Neural cell (in vitro differentiated cells): Measurements from ENCODE around the gene SEC14L1. TPM values are rescaled to one million over a fixed set of nuclear protein-coding genes. Genes with fewer than 3 reads are reported as not detected.

ENCODE experiments used
- H2AFZ ChIP-seq: fragments of 200-600, 300-800 bp; sonication (generic), shearing (Covaris generic); 2 replicates; pipeline ENCODE4 v1.6.0; 2014; ENCODE audit warnings: low read depth, mild to moderate bottlenecking, antibody characterized with exemption, low read length, moderate library complexity
- H3F3A ChIP-seq: fragments of 200-600 bp; shearing (Covaris generic); 2 replicates; pipeline ENCODE4 v1.6.1; 2016; ENCODE audit warnings: mild to moderate bottlenecking, moderate library complexity, mixed read lengths, antibody characterized with exemption, low read length; ENCODE audit not compliant: insufficient read depth, poor library complexity, severe bottlenecking
- H3K27ac ChIP-seq: fragments of 200-600, 300-800 bp; sonication (generic), shearing (Covaris generic); 2 replicates; pipeline ENCODE4 v1.5.1; 2014; ENCODE audit warnings: mild to moderate bottlenecking, low read length, moderate library complexity
- H3K27me3 ChIP-seq: fragments of 300-800, 200-600 bp; sonication (generic), shearing (Covaris generic); 2 replicates; pipeline ENCODE4 v1.6.0; 2014; ENCODE audit warnings: mild to moderate bottlenecking, low read depth, low read length, moderate library complexity; ENCODE audit not compliant: insufficient read depth
- H3K36me3 ChIP-seq: fragments of 300-800, 200-600 bp; sonication (generic), shearing (Covaris generic); 2 replicates; pipeline ENCODE4 v1.5.1; 2014; ENCODE audit warnings: mild to moderate bottlenecking, antibody characterized with exemption, low read length, moderate library complexity; ENCODE audit not compliant: insufficient read depth
- H3K4me2 ChIP-seq: fragments of 300-800, 200-600 bp; sonication (generic), shearing (Covaris generic); 2 replicates; pipeline ENCODE4 v1.6.0; 2014; ENCODE audit warnings: mild to moderate bottlenecking, low read length
- H3K4me3 ChIP-seq: fragments of 300-800, 200-600 bp; sonication (generic), shearing (Covaris generic); 2 replicates; pipeline ENCODE4 v1.5.1; 2014; ENCODE audit warnings: mild to moderate bottlenecking, low read length, moderate library complexity
- H3K79me2 ChIP-seq: fragments of 200-600 bp; shearing (Covaris generic); replicated peaks from 2 replicates; pipeline ENCODE4 v1.6.0; 2014; ENCODE audit warnings: mild to moderate bottlenecking, low read length, moderate library complexity; ENCODE audit not compliant: insufficient read depth
- H3K9ac ChIP-seq: fragments of 300-800, 200-600 bp; sonication (generic), shearing (Covaris generic); 2 replicates; pipeline ENCODE4 v1.6.1; 2016; ENCODE audit warnings: mild to moderate bottlenecking, low read length, mixed read lengths
- H3K9me2 ChIP-seq: fragments of 200-600 bp; shearing (Covaris generic); 2 replicates; pipeline ENCODE4 v1.6.1; 2016; ENCODE audit warnings: mild to moderate bottlenecking, low read length, mixed read lengths; ENCODE audit not compliant: insufficient read depth
- H3K9me3 ChIP-seq: fragments of 200-600, 300-800 bp; sonication (generic), shearing (Covaris generic); 2 replicates; pipeline ENCODE4 v1.6.1; 2016; ENCODE audit warnings: mild to moderate bottlenecking, mixed run types, low read length, moderate library complexity, mixed read lengths
- H4K20me1 ChIP-seq: fragments of 200-600 bp; shearing (Covaris generic); 2 replicates; pipeline ENCODE4 v1.6.1; 2016; ENCODE audit warnings: mild to moderate bottlenecking, mixed run types; ENCODE audit not compliant: insufficient read depth
- EP300 ChIP-seq: fragments of 450-650 bp; conservative IDR thresholded peaks from 2 replicates; pipeline ENCODE4 v1.6.1; 2014; ENCODE audit warnings: antibody characterized with exemption, mild to moderate bottlenecking, moderate library complexity; ENCODE audit not compliant: poor library complexity, severe bottlenecking
- EZH2 ChIP-seq: fragments of 200-600, 300-800 bp; shearing (Covaris generic), sonication (generic); IDR thresholded peaks from 2 replicates; pipeline ENCODE4 v1.6.1; 2014; ENCODE audit warnings: antibody characterized with exemption, low read length, borderline replicate concordance, mild to moderate bottlenecking; ENCODE audit not compliant: insufficient read depth, poor library complexity, severe bottlenecking
- MXI1 ChIP-seq: fragments of 450-650 bp; conservative IDR thresholded peaks from 2 replicates; pipeline ENCODE4 v1.6.1; 2014; ENCODE audit warnings: antibody characterized with exemption, mild to moderate bottlenecking; ENCODE audit not compliant: poor library complexity, severe bottlenecking
- POLR2AphosphoS5 ChIP-seq: IDR thresholded peaks from 2 replicates; pipeline ENCODE4 v1.6.1; 2012
- RAD21 ChIP-seq: fragments of 450-650 bp; conservative IDR thresholded peaks from 2 replicates; pipeline ENCODE4 v1.6.1; 2014; ENCODE audit warnings: antibody characterized with exemption, mild to moderate bottlenecking, moderate library complexity
- SMC3 ChIP-seq: fragments of 450-650 bp; conservative IDR thresholded peaks from 2 replicates; pipeline ENCODE4 v1.6.1; 2014; ENCODE audit warnings: antibody characterized with exemption, mild to moderate bottlenecking, moderate library complexity; ENCODE audit not compliant: poor library complexity
- TAF1 ChIP-seq: IDR thresholded peaks from 2 replicates; pipeline ENCODE4 v1.6.1; 2012; ENCODE audit warnings: low read depth
- polyA plus RNA-seq: library from polyadenylated mRNA; depleted of rRNA; stranded (reverse); fragments of >200 nt; gene quantifications from 2 replicates; pipeline ENCODE4 v1.2.3, GENCODE V29; 2014
- TF ChIP-seq, protein P1 (sequence below): IDR thresholded peaks from 2 replicates; pipeline ENCODE4 v1.6.1; 2012; ENCODE audit warnings: borderline replicate concordance
- TF ChIP-seq, protein P2 (sequence below): fragments of 450-650 bp; IDR thresholded peaks from 2 replicates; pipeline ENCODE4 v1.5.1; 2014; ENCODE audit warnings: antibody characterized with exemption, mild to moderate bottlenecking, moderate library complexity; ENCODE audit not compliant: poor library complexity, severe bottlenecking

The SEC14L1 gene
- polyA plus RNA-seq, 1 donor from 2014 or later = 40.4 TPM

DNA sequence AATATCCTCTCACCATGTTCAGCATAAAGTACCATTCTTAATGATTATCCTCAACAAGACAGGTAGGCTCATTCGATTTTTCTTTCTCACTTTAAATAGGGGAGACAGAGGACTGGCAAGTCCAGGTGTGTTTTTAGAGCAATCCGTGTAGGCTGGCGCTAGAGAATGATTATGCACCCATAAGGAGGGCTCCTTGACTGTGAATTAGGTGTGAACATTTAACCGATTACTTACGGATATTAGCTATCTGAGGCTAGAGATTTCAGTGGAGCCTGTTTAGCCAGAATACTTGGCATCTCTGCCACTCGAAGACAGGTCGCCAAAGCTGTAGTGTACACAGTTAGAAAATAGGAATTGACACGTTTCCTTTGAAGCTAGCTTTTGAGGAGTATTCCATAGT is 1.9 kb downstream of the SEC14L1 start:
- H3K27ac ChIP-seq = no peak overlapping the region
- H3F3A ChIP-seq = no peaks in the 10 kb centered on the region
- no peaks in the 10 kb centered on the region for H3K36me3 ChIP-seq
- H3K27me3 ChIP-seq = no peaks in the 10 kb centered on the region
- no peak overlapping the region for H2AFZ ChIP-seq
- no peaks in the 10 kb centered on the region for H3K9me2 ChIP-seq
- no peak overlapping the region for H3K4me2 ChIP-seq
- no peak for TF ChIP-seq SMC3
- TF ChIP-seq EZH2 = no peak
- TF ChIP-seq, protein P1, sequence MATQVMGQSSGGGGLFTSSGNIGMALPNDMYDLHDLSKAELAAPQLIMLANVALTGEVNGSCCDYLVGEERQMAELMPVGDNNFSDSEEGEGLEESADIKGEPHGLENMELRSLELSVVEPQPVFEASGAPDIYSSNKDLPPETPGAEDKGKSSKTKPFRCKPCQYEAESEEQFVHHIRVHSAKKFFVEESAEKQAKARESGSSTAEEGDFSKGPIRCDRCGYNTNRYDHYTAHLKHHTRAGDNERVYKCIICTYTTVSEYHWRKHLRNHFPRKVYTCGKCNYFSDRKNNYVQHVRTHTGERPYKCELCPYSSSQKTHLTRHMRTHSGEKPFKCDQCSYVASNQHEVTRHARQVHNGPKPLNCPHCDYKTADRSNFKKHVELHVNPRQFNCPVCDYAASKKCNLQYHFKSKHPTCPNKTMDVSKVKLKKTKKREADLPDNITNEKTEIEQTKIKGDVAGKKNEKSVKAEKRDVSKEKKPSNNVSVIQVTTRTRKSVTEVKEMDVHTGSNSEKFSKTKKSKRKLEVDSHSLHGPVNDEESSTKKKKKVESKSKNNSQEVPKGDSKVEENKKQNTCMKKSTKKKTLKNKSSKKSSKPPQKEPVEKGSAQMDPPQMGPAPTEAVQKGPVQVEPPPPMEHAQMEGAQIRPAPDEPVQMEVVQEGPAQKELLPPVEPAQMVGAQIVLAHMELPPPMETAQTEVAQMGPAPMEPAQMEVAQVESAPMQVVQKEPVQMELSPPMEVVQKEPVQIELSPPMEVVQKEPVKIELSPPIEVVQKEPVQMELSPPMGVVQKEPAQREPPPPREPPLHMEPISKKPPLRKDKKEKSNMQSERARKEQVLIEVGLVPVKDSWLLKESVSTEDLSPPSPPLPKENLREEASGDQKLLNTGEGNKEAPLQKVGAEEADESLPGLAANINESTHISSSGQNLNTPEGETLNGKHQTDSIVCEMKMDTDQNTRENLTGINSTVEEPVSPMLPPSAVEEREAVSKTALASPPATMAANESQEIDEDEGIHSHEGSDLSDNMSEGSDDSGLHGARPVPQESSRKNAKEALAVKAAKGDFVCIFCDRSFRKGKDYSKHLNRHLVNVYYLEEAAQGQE = no peak
- no peak for TF ChIP-seq POLR2AphosphoS5
- TF ChIP-seq RAD21 = no peak
- no peak for TF ChIP-seq EP300
- no peak for TF ChIP-seq TAF1
- TF ChIP-seq MXI1 = no peak
- TF ChIP-seq, protein P2, sequence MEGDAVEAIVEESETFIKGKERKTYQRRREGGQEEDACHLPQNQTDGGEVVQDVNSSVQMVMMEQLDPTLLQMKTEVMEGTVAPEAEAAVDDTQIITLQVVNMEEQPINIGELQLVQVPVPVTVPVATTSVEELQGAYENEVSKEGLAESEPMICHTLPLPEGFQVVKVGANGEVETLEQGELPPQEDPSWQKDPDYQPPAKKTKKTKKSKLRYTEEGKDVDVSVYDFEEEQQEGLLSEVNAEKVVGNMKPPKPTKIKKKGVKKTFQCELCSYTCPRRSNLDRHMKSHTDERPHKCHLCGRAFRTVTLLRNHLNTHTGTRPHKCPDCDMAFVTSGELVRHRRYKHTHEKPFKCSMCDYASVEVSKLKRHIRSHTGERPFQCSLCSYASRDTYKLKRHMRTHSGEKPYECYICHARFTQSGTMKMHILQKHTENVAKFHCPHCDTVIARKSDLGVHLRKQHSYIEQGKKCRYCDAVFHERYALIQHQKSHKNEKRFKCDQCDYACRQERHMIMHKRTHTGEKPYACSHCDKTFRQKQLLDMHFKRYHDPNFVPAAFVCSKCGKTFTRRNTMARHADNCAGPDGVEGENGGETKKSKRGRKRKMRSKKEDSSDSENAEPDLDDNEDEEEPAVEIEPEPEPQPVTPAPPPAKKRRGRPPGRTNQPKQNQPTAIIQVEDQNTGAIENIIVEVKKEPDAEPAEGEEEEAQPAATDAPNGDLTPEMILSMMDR = no peak
- peak overlapping the region; percentile 99 for H3K4me3 ChIP-seq
- H3K9ac ChIP-seq = no peak overlapping the region
- peaks cover 49% of the 10 kb centered on the region for H3K79me2 ChIP-seq
- no peaks in the 10 kb centered on the region for H4K20me1 ChIP-seq
- H3K9me3 ChIP-seq = no peaks in the 10 kb centered on the region

DNA sequence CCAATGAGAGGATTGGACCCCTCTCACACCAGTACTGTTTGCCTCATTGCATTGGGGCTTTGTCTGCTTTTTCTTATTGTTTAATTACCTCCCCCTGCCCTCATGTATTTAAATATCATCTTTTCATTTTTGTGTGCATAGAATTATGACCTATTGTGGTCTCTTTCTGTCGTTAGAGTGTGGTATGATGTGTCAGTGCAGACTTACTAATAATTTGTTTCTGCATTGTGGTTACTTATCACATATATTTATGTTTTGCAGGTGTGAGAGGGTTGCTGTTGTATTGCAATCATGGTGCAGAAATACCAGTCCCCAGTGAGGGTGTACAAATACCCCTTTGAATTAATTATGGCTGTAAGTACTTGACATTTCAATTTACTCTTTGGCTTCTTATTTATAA is 2.5 kb downstream of the SEC14L1 start:
- Histone ChIP-seq H3F3A (no peaks in the 10 kb centered on the region), H3K4me2 (no peak overlapping the region), H3K79me2 (peaks cover 49% of the 10 kb centered on the region), H3K27ac (no peak overlapping the region), H3K27me3 (no peaks in the 10 kb centered on the region), H3K9ac (peak overlapping the region; percentile 4), H3K36me3 (no peaks in the 10 kb centered on the region), H2AFZ (no peak overlapping the region), H3K9me2 (no peaks in the 10 kb centered on the region), H4K20me1 (no peaks in the 10 kb centered on the region), H3K4me3 (peak overlapping the region; percentile 99), H3K9me3 (no peaks in the 10 kb centered on the region)
- TF ChIP-seq POLR2AphosphoS5 (no peak), SMC3 (no peak), EZH2 (no peak), RAD21 (no peak)
- TF ChIP-seq, protein P2 = no peak
